Neural progenitor cell (in vitro differentiated cells): ENCODE measurements around the gene BOLA3. TPM values are rescaled to one million over a fixed set of nuclear protein-coding genes. Genes with fewer than 3 reads are reported as not detected.

Source experiments
- DNase-seq: peaks from one replicate; pipeline ENCODE4 v3.0.0-alpha.2; 2016; ENCODE audit warnings: low spot score
- H2AFZ ChIP-seq: fragments of 200-600 bp; sonication (generic); replicated peaks from 2 replicates; pipeline ENCODE4 v1.6.1; 2016; ENCODE audit warnings: antibody characterized with exemption
- H3F3A ChIP-seq: fragments of 200-600 bp; sonication (generic); 2 replicates; pipeline ENCODE4 v1.6.1; 2016; ENCODE audit warnings: antibody characterized with exemption, low read depth
- H3K27ac ChIP-seq: fragments of 200-600 bp; sonication (generic); 2 replicates; pipeline ENCODE4 v1.5.1; 2016; ENCODE audit warnings: mild to moderate bottlenecking
- H3K27me3 ChIP-seq: fragments of 200-600 bp; sonication (generic); 2 replicates; pipeline ENCODE4 v1.6.1; 2016; ENCODE audit warnings: mild to moderate bottlenecking, moderate library complexity
- H3K36me3 ChIP-seq: fragments of 200-600 bp; sonication (generic); 2 replicates; pipeline ENCODE4 v1.5.1; 2016
- H3K4me1 ChIP-seq: fragments of 200-600 bp; sonication (generic); 2 replicates; pipeline ENCODE4 v1.6.1; 2016; ENCODE audit warnings: mixed run types
- H3K4me2 ChIP-seq: fragments of 200-600 bp; sonication (generic); 2 replicates; pipeline ENCODE4 v1.6.1; 2016
- H3K4me3 ChIP-seq: fragments of 200-600 bp; sonication (generic); 2 replicates; pipeline ENCODE4 v1.5.1; 2016
- H3K79me2 ChIP-seq: fragments of 200-600 bp; sonication (generic); 2 replicates; pipeline ENCODE4 v1.6.1; 2016; ENCODE audit warnings: low read depth
- H3K9ac ChIP-seq: fragments of 200-600 bp; sonication (generic); 2 replicates; pipeline ENCODE4 v1.6.1; 2016
- H3K9me3 ChIP-seq: fragments of 200-600 bp; sonication (generic); 2 replicates; pipeline ENCODE4 v1.5.1; 2016; ENCODE audit warnings: low read depth
- H4K20me1 ChIP-seq: fragments of 200-600 bp; sonication (generic); 2 replicates; pipeline ENCODE4 v1.6.1; 2016; ENCODE audit warnings: low read depth
- H3K27ac Mint-ChIP-seq: 3 replicates; pipeline ENCODE4 v1.8.0; 2021; ENCODE audit warnings: mixed read lengths
- H3K27me3 Mint-ChIP-seq: 2 replicates; pipeline ENCODE4 v1.8.0; 2022; ENCODE audit warnings: low read depth, mild to moderate bottlenecking, inconsistent platforms, moderate library complexity, mixed read lengths; ENCODE audit not compliant: insufficient read depth
- H3K36me3 Mint-ChIP-seq: 3 replicates; pipeline ENCODE4 v1.8.0; 2021; ENCODE audit warnings: mixed read lengths
- H3K4me1 Mint-ChIP-seq: 3 replicates; pipeline ENCODE4 v1.8.0; 2021; ENCODE audit warnings: mixed read lengths
- H3K4me3 Mint-ChIP-seq: 3 replicates; pipeline ENCODE4 v1.8.0; 2021; ENCODE audit warnings: mild to moderate bottlenecking, moderate library complexity, mixed read lengths
- H3K9me3 Mint-ChIP-seq: 3 replicates; pipeline ENCODE4 v1.8.0; 2020; ENCODE audit warnings: mixed read lengths
- EZH2 ChIP-seq: fragments of 200-600 bp; sonication (generic); IDR thresholded peaks from 2 replicates; pipeline ENCODE4 v1.6.1; 2017; ENCODE audit warnings: antibody characterized with exemption, mild to moderate bottlenecking, moderate library complexity
- EZH2phosphoT487 ChIP-seq: fragments of 200-600 bp; sonication (generic); IDR thresholded peaks from 2 replicates; pipeline ENCODE4 v1.6.1; 2017; ENCODE audit warnings: antibody characterized with exemption
- total RNA-seq: library from RNA; depleted of rRNA; stranded (reverse); fragments of >200 nt; gene quantifications from 2 replicates; pipeline ENCODE4 v1.2.3, GENCODE V29; 2015; ENCODE audit warnings: low replicate concordance
- TF ChIP-seq, protein P1 (sequence below): fragments of 200-600 bp; sonication (generic); IDR thresholded peaks from 2 replicates; pipeline ENCODE4 v1.5.1; 2017; ENCODE audit warnings: antibody characterized with exemption, mild to moderate bottlenecking

BOLA3 gene
- total RNA-seq, 1 donor from 2014 or later = 76.5 TPM

GRCh38 chr2:74097574-74097973 lies 50.1 kb downstream of the BOLA3 start:
- Histone ChIP-seq H3K9me3 (no peaks in the 10 kb centered on the region), H3K4me3 (no peak overlapping the region), H3K27me3 (no peaks in the 10 kb centered on the region), H3F3A (no peaks in the 10 kb centered on the region), H3K9ac (no peak overlapping the region), H3K27ac (no peak overlapping the region), H3K79me2 (no peaks in the 10 kb centered on the region), H2AFZ (no peak overlapping the region), H3K36me3 (no peaks in the 10 kb centered on the region), H3K4me1 (no peaks in the 10 kb centered on the region), H3K4me2 (no peak overlapping the region), H4K20me1 (no peaks in the 10 kb centered on the region)
- no peaks in the 10 kb centered on the region for H3K27me3 Mint-ChIP-seq
- TF ChIP-seq EZH2phosphoT487 = no peak
- TF ChIP-seq, protein P1, sequence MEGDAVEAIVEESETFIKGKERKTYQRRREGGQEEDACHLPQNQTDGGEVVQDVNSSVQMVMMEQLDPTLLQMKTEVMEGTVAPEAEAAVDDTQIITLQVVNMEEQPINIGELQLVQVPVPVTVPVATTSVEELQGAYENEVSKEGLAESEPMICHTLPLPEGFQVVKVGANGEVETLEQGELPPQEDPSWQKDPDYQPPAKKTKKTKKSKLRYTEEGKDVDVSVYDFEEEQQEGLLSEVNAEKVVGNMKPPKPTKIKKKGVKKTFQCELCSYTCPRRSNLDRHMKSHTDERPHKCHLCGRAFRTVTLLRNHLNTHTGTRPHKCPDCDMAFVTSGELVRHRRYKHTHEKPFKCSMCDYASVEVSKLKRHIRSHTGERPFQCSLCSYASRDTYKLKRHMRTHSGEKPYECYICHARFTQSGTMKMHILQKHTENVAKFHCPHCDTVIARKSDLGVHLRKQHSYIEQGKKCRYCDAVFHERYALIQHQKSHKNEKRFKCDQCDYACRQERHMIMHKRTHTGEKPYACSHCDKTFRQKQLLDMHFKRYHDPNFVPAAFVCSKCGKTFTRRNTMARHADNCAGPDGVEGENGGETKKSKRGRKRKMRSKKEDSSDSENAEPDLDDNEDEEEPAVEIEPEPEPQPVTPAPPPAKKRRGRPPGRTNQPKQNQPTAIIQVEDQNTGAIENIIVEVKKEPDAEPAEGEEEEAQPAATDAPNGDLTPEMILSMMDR = no peak
- no peak for TF ChIP-seq EZH2
- no peaks in the 10 kb centered on the region for H3K9me3 Mint-ChIP-seq
- H3K4me1 Mint-ChIP-seq = no peaks in the 10 kb centered on the region
- H3K4me3 Mint-ChIP-seq = no peak overlapping the region
- DNase-seq = no peak
- H3K27ac Mint-ChIP-seq = no peak overlapping the region
- peaks cover 31% of the 10 kb centered on the region for H3K36me3 Mint-ChIP-seq

DNA sequence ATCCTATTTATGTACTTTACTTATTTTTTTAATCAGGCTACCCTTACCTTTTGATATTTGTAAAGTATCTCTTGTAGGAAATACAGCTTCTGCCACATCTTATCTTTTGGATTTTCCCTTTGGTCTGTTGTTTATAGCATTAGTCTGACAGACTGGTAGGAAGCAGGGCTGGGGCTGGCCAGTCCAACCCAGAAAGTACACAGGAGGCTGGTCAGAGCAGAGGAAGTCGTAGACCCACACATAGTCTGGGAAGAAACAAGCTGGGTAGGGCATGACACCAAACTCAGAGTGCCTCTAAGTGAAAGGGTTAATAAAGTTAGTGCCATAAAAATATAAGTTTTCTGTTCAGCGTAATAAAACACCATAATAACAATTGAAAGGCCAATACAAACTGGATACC lies 51.7 kb downstream of the BOLA3 start:
- DNase-seq = no peak
- Mint-ChIP-seq H3K9me3 (no peaks in the 10 kb centered on the region), H3K4me1 (no peaks in the 10 kb centered on the region), H3K4me3 (no peak overlapping the region), H3K36me3 (peaks cover 31% of the 10 kb centered on the region), H3K27ac (no peak overlapping the region), H3K27me3 (no peaks in the 10 kb centered on the region)
- Histone ChIP-seq H3K27me3 (no peaks in the 10 kb centered on the region), H3K79me2 (no peaks in the 10 kb centered on the region), H4K20me1 (no peaks in the 10 kb centered on the region), H2AFZ (no peak overlapping the region), H3K9ac (no peak overlapping the region), H3K4me3 (no peak overlapping the region), H3F3A (no peaks in the 10 kb centered on the region), H3K4me1 (no peaks in the 10 kb centered on the region), H3K9me3 (no peaks in the 10 kb centered on the region), H3K27ac (no peak overlapping the region), H3K4me2 (no peak overlapping the region), H3K36me3 (no peaks in the 10 kb centered on the region)
- TF ChIP-seq EZH2 (no peak), EZH2phosphoT487 (no peak)
- TF ChIP-seq, protein P1 = no peak

- TF ChIP-seq EZH2 (no peak), EZH2phosphoT487 (no peak)
- TF ChIP-seq, protein P1 = no peak
- H3K4me3 ChIP-seq = no peak overlapping the region
- Mint-ChIP-seq H3K9me3 (no peaks in the 10 kb centered on the region), H3K4me3 (no peak overlapping the region), H3K27me3 (no peaks in the 10 kb centered on the region), H3K4me1 (no peaks in the 10 kb centered on the region), H3K36me3 (peaks cover 31% of the 10 kb centered on the region), H3K27ac (no peak overlapping the region)
- H3K27ac ChIP-seq = no peak overlapping the region
- H3K4me1 ChIP-seq = no peaks in the 10 kb centered on the region
- no peaks in the 10 kb centered on the region for H3K27me3 ChIP-seq
- H2AFZ ChIP-seq = no peak overlapping the region
- H3K9me3 ChIP-seq = no peaks in the 10 kb centered on the region
- no peaks in the 10 kb centered on the region for H3K79me2 ChIP-seq
- H3K9ac ChIP-seq = no peak overlapping the region
- no peaks in the 10 kb centered on the region for H4K20me1 ChIP-seq
- H3K4me2 ChIP-seq = no peak overlapping the region
- no peaks in the 10 kb centered on the region for H3K36me3 ChIP-seq
- no peaks in the 10 kb centered on the region for H3F3A ChIP-seq
- DNase-seq = no peak
Measured at GRCh38 chr2:74095632-74096031, 52.1 kb downstream of the BOLA3 start.

GRCh38 chr2:74094291-74094690 lies 53.4 kb downstream of the BOLA3 start:
- DNase-seq = no peak
- H3K4me1 Mint-ChIP-seq = no peaks in the 10 kb centered on the region
- peak overlapping the region; percentile 23 for H3K27ac Mint-ChIP-seq
- peaks cover 28% of the 10 kb centered on the region for H3K36me3 Mint-ChIP-seq
- H3K27me3 Mint-ChIP-seq = no peaks in the 10 kb centered on the region
- H3K27me3 ChIP-seq = no peaks in the 10 kb centered on the region
- H4K20me1 ChIP-seq = no peaks in the 10 kb centered on the region
- H3K4me1 ChIP-seq = no peaks in the 10 kb centered on the region
- no peak overlapping the region for H3K4me2 ChIP-seq
- H3K27ac ChIP-seq = no peak overlapping the region
- no peaks in the 10 kb centered on the region for H3K79me2 ChIP-seq
- TF ChIP-seq, protein P1 = no peak
- TF ChIP-seq EZH2 (no peak), EZH2phosphoT487 (no peak)
- H3K4me3 ChIP-seq = no peak overlapping the region
- H3K9ac ChIP-seq = no peak overlapping the region
- H3K9me3 ChIP-seq = no peaks in the 10 kb centered on the region
- no peak overlapping the region for H2AFZ ChIP-seq
- no peaks in the 10 kb centered on the region for H3F3A ChIP-seq
- H3K36me3 ChIP-seq = no peaks in the 10 kb centered on the region
- no peak overlapping the region for H3K4me3 Mint-ChIP-seq
- H3K9me3 Mint-ChIP-seq = no peaks in the 10 kb centered on the region
